Astrocyte of the cerebellum (primary cell): ENCODE data around the gene CCDC107.

Experiments used
- DNase-seq: peaks from one replicate; pipeline ENCODE4 v3.0.0-alpha.2; 2011; ENCODE audit warnings: low read depth
- H3K4me3 ChIP-seq: 2 replicates; pipeline ENCODE4 v1.5.1; 2011; ENCODE audit warnings: mild to moderate bottlenecking, low read depth, low read length, moderate library complexity
- in situ Hi-C: cut with HindIII; loops from 2 replicates; pipeline ENCODE4 v1.10.0; 2017; ENCODE audit warnings: low sequenced_read_pairs
- TF ChIP-seq, protein P1 (sequence below): IDR thresholded peaks from 2 replicates; pipeline ENCODE4 v1.5.1; 2012; ENCODE audit warnings: low read length, low read depth, moderate library complexity, mild to moderate bottlenecking; ENCODE audit errors: missing control alignments

CCDC107 gene

DNA sequence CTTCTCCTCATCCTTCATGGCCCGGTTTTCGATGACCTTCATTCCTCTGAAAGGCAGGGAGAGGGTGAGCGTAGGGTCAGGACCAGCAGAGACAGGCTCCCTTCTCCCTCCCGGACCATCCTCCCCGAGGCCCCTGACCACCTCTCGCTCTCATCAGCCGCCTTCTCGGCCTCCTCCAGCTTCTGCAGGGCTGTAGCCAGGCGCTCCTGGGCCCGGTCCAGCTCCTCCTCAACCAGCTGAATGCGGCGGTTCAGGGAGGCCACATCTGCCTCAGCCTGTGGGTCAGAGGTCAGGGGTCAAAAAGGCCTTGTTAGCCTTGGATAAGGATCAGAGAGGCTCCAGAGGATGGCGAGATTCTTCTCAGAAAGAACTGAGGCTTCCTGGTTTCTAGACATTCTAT is 27.4 kb downstream of the CCDC107 start:
- no peak for DNase-seq
- in situ Hi-C loops: no loop called here
- TF ChIP-seq, protein P1, sequence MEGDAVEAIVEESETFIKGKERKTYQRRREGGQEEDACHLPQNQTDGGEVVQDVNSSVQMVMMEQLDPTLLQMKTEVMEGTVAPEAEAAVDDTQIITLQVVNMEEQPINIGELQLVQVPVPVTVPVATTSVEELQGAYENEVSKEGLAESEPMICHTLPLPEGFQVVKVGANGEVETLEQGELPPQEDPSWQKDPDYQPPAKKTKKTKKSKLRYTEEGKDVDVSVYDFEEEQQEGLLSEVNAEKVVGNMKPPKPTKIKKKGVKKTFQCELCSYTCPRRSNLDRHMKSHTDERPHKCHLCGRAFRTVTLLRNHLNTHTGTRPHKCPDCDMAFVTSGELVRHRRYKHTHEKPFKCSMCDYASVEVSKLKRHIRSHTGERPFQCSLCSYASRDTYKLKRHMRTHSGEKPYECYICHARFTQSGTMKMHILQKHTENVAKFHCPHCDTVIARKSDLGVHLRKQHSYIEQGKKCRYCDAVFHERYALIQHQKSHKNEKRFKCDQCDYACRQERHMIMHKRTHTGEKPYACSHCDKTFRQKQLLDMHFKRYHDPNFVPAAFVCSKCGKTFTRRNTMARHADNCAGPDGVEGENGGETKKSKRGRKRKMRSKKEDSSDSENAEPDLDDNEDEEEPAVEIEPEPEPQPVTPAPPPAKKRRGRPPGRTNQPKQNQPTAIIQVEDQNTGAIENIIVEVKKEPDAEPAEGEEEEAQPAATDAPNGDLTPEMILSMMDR: no peak
- no peak overlapping the region for H3K4me3 ChIP-seq

DNA sequence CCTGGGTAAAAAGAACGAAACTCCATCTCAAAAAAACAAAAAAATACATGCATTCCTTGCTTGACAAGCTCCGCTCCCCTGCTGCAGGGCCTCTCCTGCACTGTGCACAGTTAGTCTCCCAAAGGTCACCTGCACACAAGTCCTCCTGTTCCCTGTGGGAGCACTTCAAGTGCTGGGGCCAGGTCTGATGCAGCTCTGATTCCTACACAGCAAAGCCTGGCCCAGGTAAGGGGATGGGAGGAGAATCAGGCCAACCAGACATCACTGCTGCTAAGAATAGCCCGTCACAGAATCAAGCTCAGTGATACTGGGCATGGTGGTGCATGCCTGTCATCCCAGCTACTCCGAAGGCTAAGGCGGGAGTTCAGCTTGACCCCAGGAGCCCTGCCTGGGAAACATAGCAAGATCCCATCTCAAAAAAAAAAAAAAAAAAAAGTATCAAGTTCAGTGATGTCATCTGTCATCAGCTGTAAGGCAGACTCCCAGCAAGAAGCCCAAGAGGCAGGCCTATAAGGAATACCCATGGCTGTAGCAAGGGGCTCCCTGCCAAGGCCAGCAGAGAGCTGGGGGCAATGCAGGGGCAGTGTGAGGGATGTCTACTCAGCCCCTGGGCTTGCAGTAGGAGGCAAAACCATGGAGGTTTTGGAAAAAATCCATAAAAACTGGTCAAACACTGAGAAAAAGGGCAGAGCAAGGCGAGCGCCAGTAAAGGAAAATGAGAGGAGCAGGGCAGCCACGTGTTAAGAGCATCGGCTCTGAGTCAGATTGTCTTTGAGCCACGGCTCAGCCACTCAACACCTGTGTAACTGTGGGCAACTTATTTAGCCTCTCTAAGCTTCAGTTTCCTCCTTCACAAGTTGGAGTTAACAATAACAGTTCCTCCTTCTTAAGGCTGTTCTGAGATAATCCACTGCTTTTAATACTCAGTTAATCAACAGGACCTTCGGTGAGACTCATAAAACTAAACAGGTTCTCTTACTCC is 28.4 kb downstream of the CCDC107 start:
- TF ChIP-seq, protein P1: no peak
- H3K4me3 ChIP-seq: peak overlapping the region; percentile 85
- DNase-seq: no peak
- in situ Hi-C loops: no loop called here

DNA sequence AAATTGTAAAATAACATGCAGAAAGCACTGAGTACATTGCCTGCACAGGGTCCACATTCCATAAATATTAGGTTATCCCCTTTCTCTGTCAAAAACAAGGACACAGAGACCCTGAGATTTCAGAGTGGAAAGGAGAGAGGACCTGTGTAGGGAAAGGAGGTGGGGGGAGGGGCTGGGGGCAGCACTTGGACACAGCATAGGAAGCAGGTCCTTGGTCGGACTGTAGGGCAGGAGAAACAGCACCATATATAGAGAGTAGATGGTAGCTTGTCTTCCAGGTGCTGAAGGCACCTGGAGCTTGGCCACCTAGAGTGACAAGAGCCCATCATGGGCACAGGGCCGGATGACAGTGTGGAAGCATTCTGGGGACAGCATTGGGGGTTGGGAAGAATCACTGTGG is 29.2 kb downstream of the CCDC107 start:
- no peak for DNase-seq
- in situ Hi-C loops: no loop called here
- TF ChIP-seq, protein P1: no peak
- peak overlapping the region; percentile 85 for H3K4me3 ChIP-seq

DNA sequence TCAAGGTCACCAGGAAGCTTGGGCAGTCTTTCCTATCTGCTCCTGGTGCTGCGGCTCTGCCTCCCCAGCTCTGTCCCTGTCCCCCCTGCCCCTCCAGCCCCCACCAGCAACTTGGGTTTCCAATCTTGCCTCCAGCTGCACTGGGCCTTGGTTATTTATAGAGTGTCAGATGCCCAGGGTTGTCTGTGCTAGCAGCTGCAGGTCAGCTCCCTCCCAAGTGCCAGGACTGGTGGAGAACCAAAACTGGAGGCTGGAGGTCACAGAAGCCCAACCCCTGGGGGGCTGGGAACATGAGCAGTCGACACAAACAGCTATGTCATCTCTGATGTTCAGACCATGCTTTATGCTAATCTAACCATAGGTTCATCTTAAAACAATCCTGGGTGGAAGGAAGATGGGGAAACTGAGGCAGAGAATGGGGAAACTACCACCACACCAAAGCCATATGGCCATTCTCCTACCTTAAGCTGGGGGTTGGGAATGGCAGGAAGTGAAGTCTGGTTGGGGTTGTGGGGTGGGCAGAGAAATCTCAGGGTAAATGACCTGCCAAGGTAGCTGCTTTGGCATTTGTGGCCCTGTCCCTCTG is 30.0 kb downstream of the CCDC107 start:
- in situ Hi-C loops: no loop called here
- TF ChIP-seq, protein P1: no peak
- no peak for DNase-seq
- H3K4me3 ChIP-seq: peak overlapping the region; percentile 85

DNA sequence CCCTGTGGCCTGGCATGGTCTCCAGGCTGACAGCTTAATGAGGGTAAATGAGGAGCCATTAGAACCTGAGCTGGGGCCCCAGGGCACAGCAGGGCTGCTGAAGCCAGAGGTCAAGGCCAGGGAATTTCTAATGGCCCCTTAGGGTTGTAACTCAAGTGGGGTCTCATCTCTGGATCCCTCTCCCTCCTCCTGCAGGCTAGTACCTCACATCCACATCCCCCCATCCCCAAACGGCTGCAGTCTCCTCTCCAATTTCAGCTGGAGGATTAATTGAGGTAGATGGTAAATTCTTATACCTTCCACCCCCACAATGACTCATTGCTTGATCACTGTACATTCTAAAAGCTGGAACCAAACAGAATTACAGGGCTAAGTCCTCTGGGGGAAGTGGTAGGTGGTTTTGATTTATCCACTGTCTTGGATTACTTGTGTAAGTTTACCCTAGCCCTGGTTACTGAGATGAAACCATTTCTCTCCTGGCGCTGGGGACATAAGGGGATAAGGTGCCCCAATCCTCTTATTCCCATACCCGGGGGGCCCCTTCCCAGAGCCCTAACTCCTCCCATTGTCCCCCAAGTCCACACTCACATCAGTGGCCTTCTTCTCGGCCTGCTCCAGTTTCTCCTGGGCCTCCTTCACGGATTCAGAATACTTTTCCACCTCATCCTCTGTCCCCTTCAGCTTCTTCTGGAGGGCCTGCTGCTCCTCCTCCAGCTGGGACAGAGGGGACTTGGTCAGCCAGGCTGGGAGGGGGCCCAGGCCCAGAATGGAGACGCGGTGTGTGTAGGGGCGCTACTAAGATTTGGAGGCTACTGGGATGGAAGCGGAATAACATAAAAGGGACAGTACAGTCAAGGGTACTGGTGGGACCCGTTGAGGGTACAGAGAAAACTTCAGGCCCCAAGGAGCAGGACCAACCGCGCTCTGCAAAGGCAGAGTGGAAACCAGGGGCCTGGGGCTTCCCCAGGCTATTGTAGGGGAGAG is 30.8 kb downstream of the CCDC107 start:
- in situ Hi-C loops: no loop called here
- peak overlapping the region; percentile 85 for H3K4me3 ChIP-seq
- TF ChIP-seq, protein P1: no peak
- DNase-seq: peak; percentile 76
